Endothelial cell of umbilical vein (primary cell): ENCODE data around the gene MED15. TPM values are rescaled to one million over a fixed set of nuclear protein-coding genes. Genes with fewer than 3 reads are reported as not detected.
A peak's percentile ranks its signal among the peaks of the same experiment; 100 is the strongest.

Experiments
- BruUV-seq: library from RNA; stranded (reverse); fragments of 400-500 nt; replicated peaks from 2 replicates; lab custom pipeline; 2021; lab: Mats Ljungman, UMichigan
- CTCF ChIA-PET: fragments of 300-600, 350-600 bp; sonication (Branson Sonifier 250); formaldehyde crosslinking; loops from one replicate; lab custom pipeline; 2021; ENCODE audit warnings: antibody characterized with exemption, inconsistent platforms; lab: Charles Lee
- POLR2A ChIA-PET: fragments of 300-600, 350-600 bp; sonication (Branson Sonifier 250); formaldehyde crosslinking; loops from one replicate; lab custom pipeline; 2021; ENCODE audit warnings: antibody characterized with exemption, inconsistent platforms; lab: Charles Lee
- DNase-seq: peaks from one replicate; pipeline ENCODE4 v3.0.0-alpha.2; 2011; ENCODE audit warnings: low read depth, low spot score
- FAIRE-seq: peaks from 2 replicates; lab custom pipeline; 2011; peaks lifted over from hg19 to GRCh38; lab: Jason Lieb, UNC
- H2AFZ ChIP-seq: 2 replicates; pipeline ENCODE4 v1.6.0; 2012; ENCODE audit warnings: low read depth, low read length, control low read depth, inconsistent platforms
- H3K27ac ChIP-seq: 2 replicates; pipeline ENCODE4 v1.5.1; 2011; ENCODE audit warnings: low read depth, mild to moderate bottlenecking, control low read depth, low read length, moderate library complexity; ENCODE audit not compliant: insufficient read depth
- H3K27me3 ChIP-seq, 2 experiments: 2 replicates each; pipeline versions ENCODE4 v1.6.0 to v1.6.1; 2011; ENCODE audit warnings: low read length in 2 of 2, mixed read lengths in 1 of 2; ENCODE audit not compliant: control insufficient read depth in 2 of 2, insufficient read depth in 2 of 2
- H3K36me3 ChIP-seq, 2 experiments: 2 replicates in 1 of 2; 3 replicates in 1 of 2; pipeline ENCODE4 v1.5.1; 2011; ENCODE audit warnings: low read length in 2 of 2, mild to moderate bottlenecking in 1 of 2, moderate library complexity in 1 of 2; ENCODE audit not compliant: control insufficient read depth in 2 of 2, insufficient read depth in 2 of 2; ENCODE audit errors: extremely low read depth in 1 of 2
- H3K4me1 ChIP-seq: 3 replicates; pipeline ENCODE4 v1.5.1; 2011; ENCODE audit warnings: mild to moderate bottlenecking, low read length; ENCODE audit not compliant: control insufficient read depth, insufficient read depth; ENCODE audit errors: extremely low read depth
- H3K4me2 ChIP-seq: 2 replicates; pipeline ENCODE4 v1.6.1; 2011; ENCODE audit warnings: low read length, control low read depth, mixed read lengths; ENCODE audit not compliant: insufficient read depth
- H3K4me3 ChIP-seq, 3 experiments: fragments of 200-600 bp in 1 of 3; sonication (generic), shearing (Covaris generic) in 1 of 3; replicated peaks in 1 of 3; 2 replicates each; pipeline ENCODE4 v1.5.1; 2011 to 2016; ENCODE audit warnings: control low read depth in 3 of 3, low read length in 3 of 3, mild to moderate bottlenecking in 2 of 3, inconsistent platforms in 1 of 3, low read depth in 1 of 3, moderate library complexity in 1 of 3; ENCODE audit not compliant: insufficient read depth in 1 of 3
- H3K79me2 ChIP-seq: 2 replicates; pipeline ENCODE4 v1.6.0; 2012; ENCODE audit warnings: low read length, inconsistent platforms; ENCODE audit not compliant: control insufficient read depth, insufficient read depth
- H3K9ac ChIP-seq: replicated peaks from 2 replicates; pipeline ENCODE3; 2011; ENCODE audit warnings: low read length, control low read depth; ENCODE audit not compliant: insufficient read depth; ENCODE audit errors: extremely low read depth
- H3K9me1 ChIP-seq: replicated peaks from 3 replicates; pipeline ENCODE4 v1.6.0; 2011; ENCODE audit warnings: mild to moderate bottlenecking, low read length; ENCODE audit not compliant: control insufficient read depth, insufficient read depth; ENCODE audit errors: extremely low read depth
- H3K9me3 ChIP-seq: replicated peaks from 2 replicates; pipeline ENCODE4 v1.5.1; 2012; ENCODE audit warnings: low read length, inconsistent platforms; ENCODE audit not compliant: control insufficient read depth, insufficient read depth
- H4K20me1 ChIP-seq: replicated peaks from 2 replicates; pipeline ENCODE3; 2011; ENCODE audit warnings: mild to moderate bottlenecking, low read length; ENCODE audit not compliant: control insufficient read depth, insufficient read depth; ENCODE audit errors: extremely low read depth
- CTCF ChIP-seq, 2 donors: IDR thresholded peaks; 1 replicate in 1 of 2; 2 replicates in 1 of 2; pipeline ENCODE4 v1.5.1; 2011; ENCODE audit warnings: low read length in 2 of 2, mild to moderate bottlenecking in 2 of 2, moderate library complexity in 2 of 2, control low read depth in 1 of 2, inconsistent platforms in 1 of 2, low read depth in 1 of 2; ENCODE audit not compliant: insufficient read depth in 1 of 2; ENCODE audit errors: extremely low read depth in 1 of 2
- EZH2 ChIP-seq: IDR thresholded peaks from 2 replicates; pipeline ENCODE4 v1.6.1; 2012; ENCODE audit warnings: borderline replicate concordance, low read depth, mild to moderate bottlenecking, moderate library complexity, low read length, inconsistent platforms; ENCODE audit not compliant: severe bottlenecking
- FOS ChIP-seq: IDR thresholded peaks from 2 replicates; pipeline ENCODE4 v1.6.1; 2011; ENCODE audit warnings: mild to moderate bottlenecking, low read length, moderate library complexity, borderline replicate concordance; ENCODE audit not compliant: insufficient read depth
- GATA2 ChIP-seq: IDR thresholded peaks from 2 replicates; pipeline ENCODE4 v1.7.0; 2011; ENCODE audit warnings: low read depth, mild to moderate bottlenecking, moderate library complexity, mixed read lengths, low read length; ENCODE audit not compliant: insufficient read length, insufficient read depth
- JUN ChIP-seq: IDR thresholded peaks from 2 replicates; pipeline ENCODE4 v1.6.1; 2011; ENCODE audit warnings: borderline replicate concordance, low read depth; ENCODE audit not compliant: insufficient read length, insufficient read depth
- MAX ChIP-seq: IDR thresholded peaks from 2 replicates; pipeline ENCODE4 v1.6.1; 2011; ENCODE audit not compliant: insufficient read depth, insufficient read length
- MYC ChIP-seq: IDR thresholded peaks from one replicate; pipeline ENCODE4 v1.6.1; 2011; ENCODE audit warnings: mild to moderate bottlenecking, low read depth, low read length
- POLR2A ChIP-seq: IDR thresholded peaks from 2 replicates; pipeline ENCODE4 v1.6.1; 2012; ENCODE audit warnings: low read depth, mild to moderate bottlenecking, control low read depth, low read length
- POLR2AphosphoS5 ChIP-seq: IDR thresholded peaks from 2 replicates; pipeline ENCODE4 v1.6.1; 2012; ENCODE audit warnings: low read depth, mild to moderate bottlenecking, control low read depth, low read length, moderate library complexity; ENCODE audit not compliant: insufficient read depth
- dilution Hi-C: fragments of 300-500 bp; cut with MboI; formaldehyde crosslinking; loops from one replicate; pipeline ENCODE4 v1.15.0; 2019; ENCODE audit warnings: low sequenced_read_pairs; ENCODE audit not compliant: extremely low pct_ligation_motif_present
- intact Hi-C: fragments of 100-400 bp; cut with micrococcal nuclease; formaldehyde crosslinking; loops from one replicate; pipeline ENCODE4 v1.10.0; 2022
- polyA plus RNA-seq, 4 experiments: library from polyadenylated mRNA; depleted of rRNA in 3 of 4; stranded (reverse) in 3 of 4; unstranded in 1 of 4; fragments of >200 nt; gene quantifications; 2 replicates each; pipeline versions ENCODE4 v1.2.1 to v1.2.3, GENCODE V29; 2011 to 2012; ENCODE audit warnings: missing spikeins in 1 of 4
- total RNA-seq: library from RNA; stranded (reverse); gene quantifications from 2 replicates; pipeline ENCODE4 v1.2.3, GENCODE V29; 2021

Gene MED15
- total and polyA plus RNA-seq, 2 donors (not counting 3 experiments of a cell fraction or from before 2014, with no cell fraction given) = 68.1 to 138 TPM

GRCh38 chr22:20523086-20523983 lies 15.9 kb downstream of the MED15 start:
- Histone ChIP-seq H3K9me1 (no peaks in the 10 kb centered on the region), H4K20me1 (peaks cover 3% of the 10 kb centered on the region), H3K27ac (peak overlapping the region; percentile 40), H3K9me3 (no peaks in the 10 kb centered on the region), H3K4me2 (no peak overlapping the region), H3K4me3 (no peak overlapping the region), H3K27me3 (no peaks in the 10 kb centered on the region), H3K4me1 (peaks cover 54% of the 10 kb centered on the region), H3K79me2 (peaks cover 91% of the 10 kb centered on the region), H3K9ac (no peak overlapping the region), H2AFZ (no peak overlapping the region), H3K36me3 (peaks cover 5% of the 10 kb centered on the region in 2 experiments)
- ChIA-PET CTCF (interaction anchor here (0.9 to 2.1 kb wide), 3 partner anchors 9 to 41 kb away, joined by 3 to 6 read pairs (median 5); no protein-coding TSS in a partner anchor), POLR2A (no interaction called here)
- no TSS peak for BruUV-seq
- FAIRE-seq (no peak), DNase-seq (peak; percentile 23)
- no peak for TF ChIP-seq POLR2A
- TF ChIP-seq MYC = no peak
- TF ChIP-seq POLR2AphosphoS5 = no peak
- no peak for TF ChIP-seq MAX
- TF ChIP-seq FOS = no peak
- TF ChIP-seq GATA2 = no peak
- TF ChIP-seq CTCF (IDR thresholded peaks at IDR 0.05; ENCODE audit: extremely low read depth in 1 of 2, insufficient read depth in 1 of 2, low read depth in 1 of 2, low read length in 2 of 2) = no peak
- TF ChIP-seq EZH2 = no peak
- no peak for TF ChIP-seq JUN
- dilution Hi-C loops (no loop called here), intact Hi-C loops (no loop called here)
